ENCODE measurements around the gene SREK1IP1. TPM values are rescaled to one million over a fixed set of nuclear protein-coding genes. Genes with fewer than 3 reads are reported as not detected.

The SREK1IP1 gene
- total RNA-seq, 1 donor from 2014 or later: 37.9 TPM

DNA sequence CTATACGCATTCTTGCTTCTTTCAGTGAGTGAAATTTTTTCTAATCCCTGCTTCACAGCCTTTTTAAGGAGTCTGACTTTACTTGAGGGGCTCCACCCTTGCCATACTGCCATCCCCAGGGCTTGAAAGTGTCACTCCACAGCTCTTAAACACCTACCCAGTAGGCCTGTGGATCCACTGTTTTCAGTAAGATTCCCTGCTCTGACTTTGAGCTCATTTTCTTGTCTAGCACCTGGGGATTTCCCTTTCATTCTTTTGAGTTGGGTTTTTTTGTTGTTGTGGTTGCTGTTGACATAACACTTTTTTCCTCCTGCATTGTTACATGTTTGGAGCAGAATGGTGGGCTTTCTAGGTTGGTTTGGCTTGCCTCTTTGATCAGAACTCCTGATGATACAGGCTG lies 23.6 kb downstream of the SREK1IP1 start:
- H2AFZ ChIP-seq (replicated peaks): no peak overlapping the region
- peaks cover 16% of the 10 kb centered on the region for H3K36me3 ChIP-seq
- peak overlapping the region; percentile 53 for H3K27ac ChIP-seq
- H3F3A ChIP-seq (ENCODE audit: low read depth): no peaks in the 10 kb centered on the region
- no peak for DNase-seq (ENCODE audit: low spot score)
- H3K4me3 Mint-ChIP-seq: no peak overlapping the region
- no peak for TF ChIP-seq EZH2 (IDR thresholded peaks at IDR 0.05)
- TF ChIP-seq, protein P1, sequence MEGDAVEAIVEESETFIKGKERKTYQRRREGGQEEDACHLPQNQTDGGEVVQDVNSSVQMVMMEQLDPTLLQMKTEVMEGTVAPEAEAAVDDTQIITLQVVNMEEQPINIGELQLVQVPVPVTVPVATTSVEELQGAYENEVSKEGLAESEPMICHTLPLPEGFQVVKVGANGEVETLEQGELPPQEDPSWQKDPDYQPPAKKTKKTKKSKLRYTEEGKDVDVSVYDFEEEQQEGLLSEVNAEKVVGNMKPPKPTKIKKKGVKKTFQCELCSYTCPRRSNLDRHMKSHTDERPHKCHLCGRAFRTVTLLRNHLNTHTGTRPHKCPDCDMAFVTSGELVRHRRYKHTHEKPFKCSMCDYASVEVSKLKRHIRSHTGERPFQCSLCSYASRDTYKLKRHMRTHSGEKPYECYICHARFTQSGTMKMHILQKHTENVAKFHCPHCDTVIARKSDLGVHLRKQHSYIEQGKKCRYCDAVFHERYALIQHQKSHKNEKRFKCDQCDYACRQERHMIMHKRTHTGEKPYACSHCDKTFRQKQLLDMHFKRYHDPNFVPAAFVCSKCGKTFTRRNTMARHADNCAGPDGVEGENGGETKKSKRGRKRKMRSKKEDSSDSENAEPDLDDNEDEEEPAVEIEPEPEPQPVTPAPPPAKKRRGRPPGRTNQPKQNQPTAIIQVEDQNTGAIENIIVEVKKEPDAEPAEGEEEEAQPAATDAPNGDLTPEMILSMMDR (IDR thresholded peaks at IDR 0.05): no peak
- TF ChIP-seq EZH2phosphoT487 (IDR thresholded peaks at IDR 0.05): no peak
- H3K9me3 ChIP-seq (ENCODE audit: low read depth): no peaks in the 10 kb centered on the region
- no peak overlapping the region for H3K9ac ChIP-seq
- peaks cover 9% of the 10 kb centered on the region for H3K36me3 Mint-ChIP-seq
- H3K4me2 ChIP-seq: no peak overlapping the region
- H4K20me1 ChIP-seq (ENCODE audit: low read depth): peaks cover 17% of the 10 kb centered on the region
- H3K4me3 ChIP-seq: no peak overlapping the region
- H3K27me3 ChIP-seq: no peaks in the 10 kb centered on the region
- H3K27me3 Mint-ChIP-seq (ENCODE audit: insufficient read depth, low read depth): no peaks in the 10 kb centered on the region
- H3K27ac Mint-ChIP-seq: no peak overlapping the region
- H3K79me2 ChIP-seq (ENCODE audit: low read depth): peaks cover 30% of the 10 kb centered on the region
- H3K9me3 Mint-ChIP-seq: no peaks in the 10 kb centered on the region
- H3K4me1 Mint-ChIP-seq: no peaks in the 10 kb centered on the region
- H3K4me1 ChIP-seq: peaks cover 6% of the 10 kb centered on the region

DNA sequence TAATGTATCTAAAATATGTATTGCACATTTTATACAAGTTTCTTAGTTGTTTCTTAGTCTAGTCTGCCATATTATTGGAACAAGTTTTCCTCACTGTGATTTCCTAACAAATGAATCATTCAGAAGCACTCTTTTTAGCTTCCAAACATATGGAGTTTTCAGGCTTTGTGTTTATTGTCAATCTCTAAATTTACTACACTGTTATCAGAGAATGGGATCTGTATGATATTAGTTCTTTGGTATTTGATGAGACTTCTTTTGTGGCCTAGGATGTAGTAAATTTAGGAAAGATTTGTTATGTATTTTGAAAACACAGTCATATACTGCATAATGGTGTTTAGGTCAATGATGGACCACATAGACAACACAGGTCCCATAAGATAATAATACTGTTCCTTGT lies 25.7 kb downstream of the SREK1IP1 start:
- Histone ChIP-seq H3K27me3 (no peaks in the 10 kb centered on the region), H3K4me3 (no peak overlapping the region), H3K27ac (no peak overlapping the region), H3K4me2 (no peak overlapping the region), H2AFZ (replicated peaks) (no peak overlapping the region), H4K20me1 (ENCODE audit: low read depth) (peaks cover 24% of the 10 kb centered on the region), H3K4me1 (peaks cover 10% of the 10 kb centered on the region), H3K36me3 (peaks cover 14% of the 10 kb centered on the region), H3K9ac (no peak overlapping the region), H3F3A (ENCODE audit: low read depth) (no peaks in the 10 kb centered on the region), H3K79me2 (ENCODE audit: low read depth) (peaks cover 29% of the 10 kb centered on the region), H3K9me3 (ENCODE audit: low read depth) (no peaks in the 10 kb centered on the region)
- H3K9me3 Mint-ChIP-seq: no peaks in the 10 kb centered on the region
- DNase-seq (ENCODE audit: low spot score): no peak
- no peak for TF ChIP-seq EZH2phosphoT487 (IDR thresholded peaks at IDR 0.05)
- no peak for TF ChIP-seq EZH2 (IDR thresholded peaks at IDR 0.05)
- TF ChIP-seq, protein P1 (IDR thresholded peaks at IDR 0.05): no peak
- no peaks in the 10 kb centered on the region for H3K27me3 Mint-ChIP-seq (ENCODE audit: insufficient read depth, low read depth)
- no peak overlapping the region for H3K4me3 Mint-ChIP-seq
- peaks cover 12% of the 10 kb centered on the region for H3K36me3 Mint-ChIP-seq
- H3K27ac Mint-ChIP-seq: no peak overlapping the region
- no peaks in the 10 kb centered on the region for H3K4me1 Mint-ChIP-seq

DNA sequence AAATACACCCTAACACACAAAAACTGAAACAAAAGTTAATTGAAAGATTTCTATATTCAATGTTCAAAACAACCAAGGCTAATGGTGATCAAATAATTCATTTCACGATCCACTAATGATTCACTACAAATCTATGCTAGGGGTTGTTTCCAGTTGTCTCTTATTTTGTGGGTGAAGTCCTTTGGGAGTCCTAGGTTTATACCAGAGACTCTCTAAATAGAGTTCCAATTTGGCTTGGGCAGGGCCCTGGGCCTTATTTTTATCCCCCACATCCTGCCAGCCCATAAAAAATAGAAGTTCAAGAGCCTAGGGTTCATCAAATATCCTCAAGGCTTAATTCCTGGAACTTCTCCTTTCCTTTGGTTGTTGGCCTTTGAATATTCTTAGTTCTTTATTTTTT lies 26.1 kb downstream of the SREK1IP1 start:
- no peaks in the 10 kb centered on the region for H3K27me3 Mint-ChIP-seq (ENCODE audit: insufficient read depth, low read depth)
- Histone ChIP-seq H4K20me1 (ENCODE audit: low read depth) (peaks cover 28% of the 10 kb centered on the region), H3K4me3 (no peak overlapping the region), H3K9ac (no peak overlapping the region), H3K4me2 (no peak overlapping the region), H3F3A (ENCODE audit: low read depth) (no peaks in the 10 kb centered on the region), H3K9me3 (ENCODE audit: low read depth) (no peaks in the 10 kb centered on the region), H3K4me1 (peaks cover 11% of the 10 kb centered on the region), H3K27ac (no peak overlapping the region), H2AFZ (replicated peaks) (no peak overlapping the region), H3K36me3 (peaks cover 13% of the 10 kb centered on the region), H3K79me2 (ENCODE audit: low read depth) (peaks cover 30% of the 10 kb centered on the region), H3K27me3 (no peaks in the 10 kb centered on the region)
- no peak overlapping the region for H3K4me3 Mint-ChIP-seq
- TF ChIP-seq EZH2phosphoT487 (IDR thresholded peaks at IDR 0.05) (no peak), EZH2 (IDR thresholded peaks at IDR 0.05) (no peak)
- TF ChIP-seq, protein P1 (IDR thresholded peaks at IDR 0.05): no peak
- H3K36me3 Mint-ChIP-seq: peaks cover 13% of the 10 kb centered on the region
- no peak overlapping the region for H3K27ac Mint-ChIP-seq
- H3K9me3 Mint-ChIP-seq: no peaks in the 10 kb centered on the region
- no peak for DNase-seq (ENCODE audit: low spot score)
- H3K4me1 Mint-ChIP-seq: no peaks in the 10 kb centered on the region
